ENCODE results near the gene RGS7. TPM values are rescaled to one million over a fixed set of nuclear protein-coding genes. Genes with fewer than 3 reads are reported as not detected.

The RGS7 gene
- total and polyA plus RNA-seq, 7 donors = 0.04 TPM; not detected in 6

- Histone ChIP-seq H3K36me3 (ENCODE audit: insufficient read depth in 1 of 2, low read depth in 1 of 2) (no peaks in the 10 kb centered on the region), H3K4me1 (no peaks in the 10 kb centered on the region), H3K27ac (no peak overlapping the region), H3K27me3 (ENCODE audit: insufficient read depth in 3 of 3, low read length in 2 of 3) (no peaks in the 10 kb centered on the region), H3K9me3 (no peaks in the 10 kb centered on the region), H3K4me3 (no peak overlapping the region)
- intact Hi-C loops (cut with DNase I) = no loop called here
- ATAC-seq (no peak), DNase-seq (no peak)
- TF ChIP-seq, protein P1, sequence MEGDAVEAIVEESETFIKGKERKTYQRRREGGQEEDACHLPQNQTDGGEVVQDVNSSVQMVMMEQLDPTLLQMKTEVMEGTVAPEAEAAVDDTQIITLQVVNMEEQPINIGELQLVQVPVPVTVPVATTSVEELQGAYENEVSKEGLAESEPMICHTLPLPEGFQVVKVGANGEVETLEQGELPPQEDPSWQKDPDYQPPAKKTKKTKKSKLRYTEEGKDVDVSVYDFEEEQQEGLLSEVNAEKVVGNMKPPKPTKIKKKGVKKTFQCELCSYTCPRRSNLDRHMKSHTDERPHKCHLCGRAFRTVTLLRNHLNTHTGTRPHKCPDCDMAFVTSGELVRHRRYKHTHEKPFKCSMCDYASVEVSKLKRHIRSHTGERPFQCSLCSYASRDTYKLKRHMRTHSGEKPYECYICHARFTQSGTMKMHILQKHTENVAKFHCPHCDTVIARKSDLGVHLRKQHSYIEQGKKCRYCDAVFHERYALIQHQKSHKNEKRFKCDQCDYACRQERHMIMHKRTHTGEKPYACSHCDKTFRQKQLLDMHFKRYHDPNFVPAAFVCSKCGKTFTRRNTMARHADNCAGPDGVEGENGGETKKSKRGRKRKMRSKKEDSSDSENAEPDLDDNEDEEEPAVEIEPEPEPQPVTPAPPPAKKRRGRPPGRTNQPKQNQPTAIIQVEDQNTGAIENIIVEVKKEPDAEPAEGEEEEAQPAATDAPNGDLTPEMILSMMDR (IDR thresholded peaks at IDR 0.05) = no peak
- WGBS, 3 donors = 81 to 88% (median 87%) methylated on average over 5 of the region's 5 CpGs
These were observed 550.7 kb downstream of the RGS7 start for GRCh38 chr1:240806200-240806745.

GRCh38 chr1:240804475-240804874 is 552.5 kb downstream of the RGS7 start:
- Histone ChIP-seq H3K36me3 (ENCODE audit: insufficient read depth in 1 of 2, low read depth in 1 of 2) (no peaks in the 10 kb centered on the region), H3K27me3 (ENCODE audit: insufficient read depth in 3 of 3, low read length in 2 of 3) (no peaks in the 10 kb centered on the region), H3K4me3 (no peak overlapping the region), H3K4me1 (no peaks in the 10 kb centered on the region), H3K9me3 (no peaks in the 10 kb centered on the region), H3K27ac (no peak overlapping the region)
- TF ChIP-seq, protein P1 (IDR thresholded peaks at IDR 0.05) = no peak
- DNase-seq (no peak), ATAC-seq (no peak)
- intact Hi-C loops (cut with DNase I) = no loop called here
- 31 to 40% (median 37%) methylated on average over 2 of the region's 2 CpGs for WGBS, 3 donors

GRCh38 chr1:240803151-240803550 is 553.9 kb downstream of the RGS7 start:
- TF ChIP-seq, protein P1 (IDR thresholded peaks at IDR 0.05) = no peak
- intact Hi-C loops (cut with DNase I) = no loop called here
- no peak overlapping the region for H3K4me3 ChIP-seq
- no peak for ATAC-seq
- H3K36me3 ChIP-seq (ENCODE audit: insufficient read depth in 1 of 2, low read depth in 1 of 2) = no peaks in the 10 kb centered on the region
- no peaks in the 10 kb centered on the region for H3K27me3 ChIP-seq (ENCODE audit: insufficient read depth in 3 of 3, low read length in 2 of 3)
- DNase-seq = no peak
- H3K27ac ChIP-seq = no peak overlapping the region
- no peaks in the 10 kb centered on the region for H3K9me3 ChIP-seq
- no peaks in the 10 kb centered on the region for H3K4me1 ChIP-seq

DNA sequence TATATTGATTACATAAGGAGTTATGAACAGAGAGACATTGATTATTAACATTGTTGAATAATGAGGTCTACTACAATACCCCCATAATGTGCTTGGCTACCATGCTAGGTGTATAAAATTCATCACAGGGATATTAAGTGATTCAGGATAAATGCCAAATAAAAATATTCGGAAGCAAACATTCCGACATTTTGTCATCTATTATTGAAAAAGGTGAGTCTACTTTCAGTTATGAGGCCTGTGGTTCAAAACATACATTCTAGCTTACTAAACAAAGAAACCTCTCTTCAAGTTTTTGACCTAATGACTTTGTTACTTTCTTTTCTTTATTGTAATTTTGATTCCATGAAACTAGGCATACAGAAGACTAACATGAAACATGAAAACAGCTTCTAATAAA is 554.7 kb downstream of the RGS7 start:
- no peak overlapping the region for H3K4me3 ChIP-seq
- no peaks in the 10 kb centered on the region for H3K4me1 ChIP-seq
- TF ChIP-seq, protein P1 (IDR thresholded peaks at IDR 0.05) = no peak
- no peaks in the 10 kb centered on the region for H3K9me3 ChIP-seq
- no peak for DNase-seq
- no peaks in the 10 kb centered on the region for H3K36me3 ChIP-seq (ENCODE audit: insufficient read depth in 1 of 2, low read depth in 1 of 2)
- 92 to 94% (median 93%) methylated on average over 2 of the region's 2 CpGs for WGBS, 3 donors
- ATAC-seq = no peak
- H3K27ac ChIP-seq = no peak overlapping the region
- intact Hi-C loops (cut with DNase I) = no loop called here
- no peaks in the 10 kb centered on the region for H3K27me3 ChIP-seq (ENCODE audit: insufficient read depth in 3 of 3, low read length in 2 of 3)

DNA sequence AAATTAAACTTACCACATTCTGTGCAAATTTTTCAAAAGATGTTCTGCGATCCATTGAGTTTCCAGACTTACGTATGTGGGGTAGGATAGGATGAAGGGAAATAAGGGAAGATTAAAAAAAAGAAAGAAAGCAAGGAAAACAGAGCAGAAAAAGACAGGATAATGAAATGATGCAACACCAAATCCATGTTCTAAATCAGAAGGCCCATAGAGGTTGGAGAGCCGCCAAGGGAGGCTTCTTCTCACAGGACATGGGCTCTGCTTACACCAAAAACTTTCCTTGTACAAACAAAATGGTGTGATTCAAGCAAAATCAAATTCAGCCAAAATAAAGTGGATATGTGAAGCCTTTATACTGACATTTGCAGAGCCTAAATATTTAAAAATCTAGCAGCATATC is 555.6 kb downstream of the RGS7 start:
- Histone ChIP-seq H3K4me1 (no peaks in the 10 kb centered on the region), H3K9me3 (no peaks in the 10 kb centered on the region), H3K36me3 (ENCODE audit: insufficient read depth in 1 of 2, low read depth in 1 of 2) (no peaks in the 10 kb centered on the region), H3K27me3 (ENCODE audit: insufficient read depth in 3 of 3, low read length in 2 of 3) (no peaks in the 10 kb centered on the region), H3K27ac (no peak overlapping the region), H3K4me3 (no peak overlapping the region)
- TF ChIP-seq, protein P1 (IDR thresholded peaks at IDR 0.05) = no peak
- WGBS, 3 donors = 90 to 95% (median 90%) methylated on average over 3 of the region's 3 CpGs
- intact Hi-C loops (cut with DNase I) = no loop called here
- ATAC-seq (no peak), DNase-seq (no peak)

All from psoas muscle (tissue), 8 donors.